Renal cortex interstitium (tissue), 11 donors: ENCODE measurements around the gene PRSS57. TPM values are rescaled to one million over a fixed set of nuclear protein-coding genes. Genes with fewer than 3 reads are reported as not detected.

Experiments used
- DNase-seq, 11 donors: peaks; one replicate each; pipeline ENCODE4 v3.0.0-alpha.2; 2013; ENCODE audit warnings: low read depth in 9 of 11, low spot score in 4 of 11; ENCODE audit errors: extremely low read depth in 1 of 11
- polyA plus RNA-seq, 3 donors: library from polyadenylated mRNA; unstranded; fragments of 120-200 nt; gene quantifications; one replicate each; pipeline ENCODE4 v1.2.1, GENCODE V29; 2013; ENCODE audit not compliant: insufficient read length in 3 of 3

Gene PRSS57
- polyA plus RNA-seq, 3 donors = 0.13 to 0.20 (median 0.19) TPM

GRCh38 chr19:726993-727956 is 32.0 kb upstream of the PRSS57 start:
- no peak for DNase-seq

- DNase-seq = no peak
These were observed 30.3 kb upstream of the PRSS57 start for GRCh38 chr19:725461-726089.

GRCh38 chr19:723714-724113 is 28.5 kb upstream of the PRSS57 start:
- DNase-seq = no peak

GRCh38 chr19:723247-723646 is 28.0 kb upstream of the PRSS57 start:
- DNase-seq = no peak

- DNase-seq = no peak
These were observed 27.4 kb upstream of the PRSS57 start for GRCh38 chr19:722553-723101.

GRCh38 chr19:720345-721160 is 25.3 kb upstream of the PRSS57 start:
- DNase-seq = no peak

GRCh38 chr19:719636-720344 is 24.5 kb upstream of the PRSS57 start:
- no peak for DNase-seq

GRCh38 chr19:718991-719512 is 23.8 kb upstream of the PRSS57 start:
- DNase-seq = no peak

- DNase-seq = no peak
These were observed 23.1 kb upstream of the PRSS57 start for GRCh38 chr19:718251-718951.

- no peak for DNase-seq
These were observed 20.1 kb upstream of the PRSS57 start for GRCh38 chr19:715347-715746.

GRCh38 chr19:711254-711653 is 16.0 kb upstream of the PRSS57 start:
- no peak for DNase-seq

- no peak for DNase-seq
These were observed 15.5 kb upstream of the PRSS57 start for GRCh38 chr19:710767-711166.

GRCh38 chr19:709965-710571 is 14.8 kb upstream of the PRSS57 start:
- no peak for DNase-seq

GRCh38 chr19:709196-709964 is 14.1 kb upstream of the PRSS57 start:
- DNase-seq = no peak

- DNase-seq = peak in 1 of 11 donors; percentile 46
These were observed 13.2 kb upstream of the PRSS57 start, which contains the start of gene PALM for GRCh38 chr19:708154-709143. PALM (plus strand) TSS chr19:708935; CDS start chr19:709147, 212 bp downstream.

GRCh38 chr19:704447-704741 is 9.1 kb upstream of the PRSS57 start:
- no peak for DNase-seq
